CD4-positive, alpha-beta T cell treated with Interleukin-10 for 1 hour (primary cell): ENCODE results near the gene PHC2.

Experiments used
- DNase-seq: peaks from one replicate; pipeline ENCODE4 v3.0.0-alpha.2; 2020

Gene PHC2, protein sequence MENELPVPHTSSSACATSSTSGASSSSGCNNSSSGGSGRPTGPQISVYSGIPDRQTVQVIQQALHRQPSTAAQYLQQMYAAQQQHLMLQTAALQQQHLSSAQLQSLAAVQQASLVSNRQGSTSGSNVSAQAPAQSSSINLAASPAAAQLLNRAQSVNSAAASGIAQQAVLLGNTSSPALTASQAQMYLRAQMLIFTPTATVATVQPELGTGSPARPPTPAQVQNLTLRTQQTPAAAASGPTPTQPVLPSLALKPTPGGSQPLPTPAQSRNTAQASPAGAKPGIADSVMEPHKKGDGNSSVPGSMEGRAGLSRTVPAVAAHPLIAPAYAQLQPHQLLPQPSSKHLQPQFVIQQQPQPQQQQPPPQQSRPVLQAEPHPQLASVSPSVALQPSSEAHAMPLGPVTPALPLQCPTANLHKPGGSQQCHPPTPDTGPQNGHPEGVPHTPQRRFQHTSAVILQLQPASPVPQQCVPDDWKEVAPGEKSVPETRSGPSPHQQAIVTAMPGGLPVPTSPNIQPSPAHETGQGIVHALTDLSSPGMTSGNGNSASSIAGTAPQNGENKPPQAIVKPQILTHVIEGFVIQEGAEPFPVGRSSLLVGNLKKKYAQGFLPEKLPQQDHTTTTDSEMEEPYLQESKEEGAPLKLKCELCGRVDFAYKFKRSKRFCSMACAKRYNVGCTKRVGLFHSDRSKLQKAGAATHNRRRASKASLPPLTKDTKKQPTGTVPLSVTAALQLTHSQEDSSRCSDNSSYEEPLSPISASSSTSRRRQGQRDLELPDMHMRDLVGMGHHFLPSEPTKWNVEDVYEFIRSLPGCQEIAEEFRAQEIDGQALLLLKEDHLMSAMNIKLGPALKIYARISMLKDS

GRCh38 chr1:33430692-33431593 lies at the start of gene PHC2:
TSS of gene PHC2 (minus strand) at chr1:33431095. CDS start at chr1:33375539, 55,556 bp downstream.
- peak; percentile 94 for DNase-seq

- DNase-seq: no peak
Observed at GRCh38 chr1:33477451-33477850, 46.6 kb upstream of the PHC2 start.

- DNase-seq: no peak
Observed at GRCh38 chr1:33473900-33474299, 43.0 kb upstream of the PHC2 start.

GRCh38 chr1:33472269-33472980 lies 41.5 kb upstream of the PHC2 start, which contains the start of gene ZSCAN20:
TSS of gene ZSCAN20 (plus strand) at chr1:33472645. CDS start at chr1:33479289, 6,644 bp downstream.
- DNase-seq: peak; percentile 89

- no peak for DNase-seq
Observed at GRCh38 chr1:33471416-33471815, 40.5 kb upstream of the PHC2 start.

DNA sequence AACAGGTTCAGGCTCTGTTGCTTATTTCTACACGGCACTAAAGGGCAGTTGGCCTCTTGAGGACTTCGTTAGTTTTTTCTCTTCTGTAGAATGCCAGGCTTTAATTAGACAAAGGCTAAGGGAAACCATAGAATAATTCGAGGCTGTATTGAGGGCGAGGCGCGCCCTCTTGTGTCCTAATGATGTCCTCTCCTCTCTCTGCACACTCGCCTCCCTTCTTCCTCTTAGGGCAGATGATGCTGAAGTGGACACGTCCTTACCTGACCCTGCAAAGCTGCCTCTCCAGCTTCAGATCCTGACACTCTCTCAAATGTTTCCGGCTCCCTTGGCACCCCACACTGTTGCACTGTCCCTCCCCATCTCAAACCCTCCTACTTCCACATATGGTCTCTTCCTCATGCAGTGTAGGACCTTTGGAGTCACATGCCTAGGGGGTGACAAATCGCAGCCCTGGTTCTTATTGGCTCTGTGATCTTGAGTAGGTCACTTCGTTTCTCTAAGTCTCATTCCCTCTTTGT lies 39.7 kb upstream of the PHC2 start:
- DNase-seq: peak; percentile 60

DNA sequence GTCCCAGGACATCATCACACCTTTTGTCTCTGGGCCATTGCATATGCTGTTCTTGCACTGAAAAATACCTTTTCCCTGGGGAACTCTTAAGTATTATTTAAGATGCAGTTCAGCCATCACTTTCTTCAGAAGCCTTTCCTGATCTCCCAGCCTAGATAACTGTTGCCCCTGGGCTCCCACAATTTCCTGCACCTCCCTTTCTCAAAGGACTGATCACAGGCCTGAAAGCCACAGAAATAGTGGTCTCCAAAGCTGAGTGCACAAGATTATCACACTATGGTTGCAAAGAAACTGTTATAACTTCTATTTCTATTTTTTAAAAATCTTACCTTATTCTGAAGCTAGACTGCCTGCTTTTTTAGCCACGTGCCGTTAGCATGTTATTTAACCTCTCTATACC lies 38.8 kb upstream of the PHC2 start:
- no peak for DNase-seq

DNA sequence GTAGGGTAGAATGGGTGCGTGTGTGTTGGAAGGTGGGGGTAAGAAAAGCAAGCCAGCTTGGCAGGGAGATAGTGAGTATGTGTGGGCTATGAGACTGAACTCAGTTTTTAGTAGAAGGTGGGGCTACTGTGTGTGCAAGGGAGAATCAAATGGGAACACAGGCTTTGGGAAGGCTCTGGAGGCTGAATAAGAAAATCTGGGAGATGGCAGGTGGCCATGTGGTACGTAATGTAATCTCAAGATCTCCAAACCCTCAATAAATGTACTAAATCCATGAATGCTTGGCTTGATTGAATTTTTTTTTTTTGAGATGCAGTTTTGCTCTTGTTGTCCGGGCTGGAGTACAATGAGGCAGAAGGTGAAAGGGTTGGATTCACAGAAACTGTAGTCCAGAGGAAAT lies 38.1 kb upstream of the PHC2 start:
- no peak for DNase-seq

- DNase-seq: no peak
Observed at GRCh38 chr1:33468531-33468930, 37.6 kb upstream of the PHC2 start.

DNA sequence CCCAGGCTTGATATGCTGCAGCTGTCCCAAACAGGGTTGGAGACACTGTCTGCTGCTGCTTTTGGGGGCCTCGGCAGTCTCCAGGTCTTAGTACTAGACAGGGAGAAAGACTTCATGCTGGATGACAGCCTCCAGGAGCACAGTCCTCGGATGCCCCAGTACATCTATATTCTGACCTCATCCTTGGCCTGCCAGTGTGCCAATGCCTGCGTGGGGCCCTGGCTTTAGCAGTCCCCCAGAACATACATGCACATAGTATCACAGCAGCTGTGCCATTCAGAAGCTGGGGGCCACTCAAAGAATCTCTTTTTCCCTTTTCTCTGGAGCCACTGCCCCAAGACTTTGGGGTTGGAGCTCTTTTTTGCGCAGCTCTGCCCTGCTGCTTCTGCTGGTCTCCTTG lies 37.1 kb upstream of the PHC2 start:
- DNase-seq: no peak

- DNase-seq: no peak
Observed at GRCh38 chr1:33466159-33466558, 35.3 kb upstream of the PHC2 start.

DNA sequence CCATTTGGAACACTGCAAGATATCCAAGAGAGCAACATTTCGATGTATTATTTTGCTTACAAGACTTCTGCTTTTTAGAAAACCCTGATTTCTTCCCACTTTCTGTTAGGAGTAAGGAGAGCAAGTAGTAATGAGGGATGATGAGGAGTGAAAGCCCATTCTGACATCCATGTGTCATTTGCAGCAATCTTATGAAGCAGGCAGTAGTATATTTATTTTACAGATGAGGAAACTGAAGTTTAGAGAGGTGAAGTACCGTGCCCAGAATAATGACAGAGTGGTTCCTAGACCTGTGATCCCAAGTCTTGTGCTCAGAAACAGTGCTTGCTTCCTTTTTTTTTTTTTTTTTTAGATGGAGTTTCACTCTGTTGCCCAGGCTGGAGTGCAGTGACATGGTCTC lies 34.4 kb upstream of the PHC2 start:
- no peak for DNase-seq

- no peak for DNase-seq
Observed at GRCh38 chr1:33464552-33464951, 33.7 kb upstream of the PHC2 start.

DNA sequence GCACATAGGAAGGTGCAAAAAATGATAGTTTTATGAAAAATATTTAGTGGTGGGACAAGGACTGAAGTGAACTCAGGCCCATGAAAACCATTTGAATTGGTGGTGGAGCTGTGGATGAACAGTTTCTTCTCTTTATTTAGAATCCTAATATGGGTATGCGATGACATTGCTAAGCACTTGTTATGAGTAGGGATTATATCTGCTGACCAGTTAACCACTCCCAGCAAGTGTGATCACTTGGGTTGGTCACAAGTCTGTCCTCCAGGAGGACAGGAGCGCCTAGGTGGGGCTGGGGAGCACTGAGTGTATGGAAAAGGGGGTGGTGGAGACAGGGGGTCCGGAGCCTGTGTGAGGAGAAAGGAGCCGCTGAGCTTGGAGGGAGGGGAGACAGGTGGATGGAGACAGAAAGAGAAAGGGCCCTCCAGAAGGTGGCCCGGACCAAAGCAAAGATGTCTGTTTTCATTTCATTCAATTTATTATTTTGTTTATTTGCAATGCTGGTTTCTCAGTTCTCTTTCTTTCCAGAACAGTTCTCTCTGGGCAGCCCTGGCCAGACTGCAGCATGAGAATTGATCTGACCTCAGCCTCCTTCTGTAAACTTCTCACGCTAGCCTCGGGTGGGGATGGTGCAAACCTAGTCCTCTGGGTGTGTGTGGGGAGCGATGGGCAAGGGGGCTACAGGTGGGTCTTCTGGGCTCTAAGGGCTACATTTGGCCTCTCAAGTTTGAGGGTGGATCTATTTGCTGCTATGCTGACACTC lies 31.7 kb upstream of the PHC2 start:
- DNase-seq: no peak

DNA sequence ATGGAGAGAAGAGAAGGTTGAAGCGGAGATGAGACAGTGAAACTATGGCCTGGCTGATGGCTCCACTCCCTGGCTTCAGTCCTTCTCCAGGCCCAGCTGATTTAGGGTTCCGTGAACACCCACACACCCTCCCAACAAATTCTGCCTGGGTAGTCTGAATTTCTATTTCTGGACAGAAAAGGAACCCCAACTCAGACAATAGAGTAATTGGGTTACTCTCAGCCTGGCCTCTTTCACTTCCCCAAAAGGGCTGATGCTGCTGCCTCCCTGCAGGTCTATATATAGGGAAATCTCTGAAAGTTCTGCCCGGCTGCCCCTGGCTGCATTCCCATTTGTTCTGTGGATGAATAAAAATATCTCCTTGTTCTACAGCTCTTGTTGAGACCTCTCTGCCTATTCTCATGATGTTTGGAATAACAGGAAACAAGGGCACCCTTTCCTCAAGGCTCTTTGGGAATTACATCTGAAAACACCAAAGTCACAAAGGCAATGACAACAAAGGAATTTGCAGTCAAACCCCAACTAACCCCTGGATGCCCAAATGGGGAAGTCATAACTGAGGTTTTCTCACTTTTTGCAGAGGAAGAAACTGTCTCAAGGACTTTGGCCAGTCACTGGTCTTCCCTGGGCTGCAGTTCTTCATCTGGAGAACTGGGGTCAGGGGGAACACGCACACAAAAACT lies 30.2 kb upstream of the PHC2 start:
- peak; percentile 16 for DNase-seq

- no peak for DNase-seq
Observed at GRCh38 chr1:33460144-33460543, 29.2 kb upstream of the PHC2 start.

DNA sequence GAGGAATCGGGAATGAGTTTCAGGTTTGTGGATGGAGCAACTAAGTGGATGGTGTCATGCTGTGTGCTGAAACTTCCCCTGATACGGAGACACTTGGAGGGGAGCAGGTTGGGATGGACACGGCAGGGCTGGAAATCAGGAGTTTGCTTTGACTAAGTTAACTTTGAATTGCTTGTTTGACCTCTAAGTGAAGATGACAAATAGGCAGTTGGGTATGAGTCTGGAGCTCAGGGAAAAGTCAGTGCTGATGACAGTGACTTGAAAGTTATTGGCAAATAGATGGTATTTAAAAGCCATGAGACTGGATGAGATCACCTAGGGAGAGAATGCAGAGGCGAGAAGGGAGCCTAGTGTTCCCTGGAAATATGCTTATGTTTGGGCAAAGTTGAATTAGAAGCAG lies 28.8 kb upstream of the PHC2 start:
- DNase-seq: no peak

- no peak for DNase-seq
Observed at GRCh38 chr1:33456502-33456886, 25.6 kb upstream of the PHC2 start.

DNA sequence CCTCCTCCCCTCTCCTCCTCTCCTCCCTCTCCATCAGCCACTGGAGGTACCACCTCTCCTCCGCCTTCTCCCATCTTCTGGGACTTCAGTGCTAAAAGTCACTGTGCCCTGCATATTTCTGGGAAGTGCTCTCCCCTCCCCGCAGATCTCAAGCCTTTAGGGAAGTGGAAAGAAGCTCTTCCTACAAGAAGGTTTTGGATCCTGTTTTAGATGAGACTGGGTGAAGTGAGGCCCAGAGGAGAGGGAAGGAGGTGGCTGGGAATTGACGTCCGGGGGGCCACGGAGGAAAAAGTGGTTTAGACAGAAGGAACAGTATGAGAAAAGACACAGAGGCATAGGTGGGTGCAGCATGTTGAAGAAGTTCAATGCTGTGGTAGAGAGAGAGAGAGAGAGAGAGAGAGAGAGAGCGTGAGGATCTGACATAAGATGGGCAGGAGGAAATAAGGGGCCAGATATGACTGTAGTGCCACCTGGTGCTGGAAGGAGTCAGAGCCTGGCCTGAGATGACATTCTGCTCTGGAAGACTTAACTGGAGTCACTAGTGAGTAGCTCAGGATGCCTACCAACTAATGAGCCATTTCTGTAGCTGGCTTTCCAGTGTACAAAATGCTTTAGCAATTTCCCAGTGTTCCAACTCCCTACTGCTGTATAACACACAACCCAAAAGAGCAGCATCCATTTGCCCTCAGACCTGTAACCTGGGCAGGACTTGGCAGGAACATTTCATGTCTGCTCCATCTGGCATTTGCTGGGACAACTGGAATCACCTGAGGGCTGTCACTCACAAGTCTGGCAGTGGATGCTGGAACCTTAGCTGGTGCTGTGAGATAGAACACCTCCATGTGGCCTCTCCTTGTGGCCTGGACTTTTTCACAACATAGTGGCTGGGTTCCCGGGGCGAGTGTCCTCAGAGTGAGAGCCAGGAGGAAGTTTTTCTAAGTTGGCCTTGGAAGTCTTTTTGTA lies 24.9 kb upstream of the PHC2 start:
- DNase-seq: peak; percentile 50
